ENCODE results near the gene ASTN2.

Gene ASTN2

GRCh38 chr9:117239428-117239827 is 175.4 kb downstream of the ASTN2 start:
- DNase-seq, result no peak

GRCh38 chr9:117234103-117234502 is 180.8 kb downstream of the ASTN2 start:
- DNase-seq, result no peak

- DNase-seq, result no peak
These were observed 181.8 kb downstream of the ASTN2 start for GRCh38 chr9:117233016-117233415.

DNA sequence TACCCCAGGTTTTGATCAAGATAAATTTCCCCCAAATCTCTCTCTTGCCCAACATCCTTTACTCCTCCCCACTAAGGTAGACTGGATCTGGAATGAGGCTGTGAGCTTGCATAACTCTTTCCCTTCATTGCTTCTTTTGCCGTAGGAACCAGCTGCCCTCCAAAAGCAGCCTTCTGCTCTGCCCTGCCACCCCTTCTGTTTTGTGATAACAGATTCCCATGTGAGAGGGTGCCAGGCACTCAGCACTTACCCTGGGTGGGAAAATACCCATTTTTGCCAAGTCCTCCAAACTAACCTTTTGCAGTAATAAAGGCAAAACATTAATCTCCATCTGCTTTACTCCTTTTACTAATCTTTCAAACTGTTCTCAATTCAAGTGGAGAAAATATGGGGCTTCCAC is 182.6 kb downstream of the ASTN2 start:
- DNase-seq, result no peak

DNA sequence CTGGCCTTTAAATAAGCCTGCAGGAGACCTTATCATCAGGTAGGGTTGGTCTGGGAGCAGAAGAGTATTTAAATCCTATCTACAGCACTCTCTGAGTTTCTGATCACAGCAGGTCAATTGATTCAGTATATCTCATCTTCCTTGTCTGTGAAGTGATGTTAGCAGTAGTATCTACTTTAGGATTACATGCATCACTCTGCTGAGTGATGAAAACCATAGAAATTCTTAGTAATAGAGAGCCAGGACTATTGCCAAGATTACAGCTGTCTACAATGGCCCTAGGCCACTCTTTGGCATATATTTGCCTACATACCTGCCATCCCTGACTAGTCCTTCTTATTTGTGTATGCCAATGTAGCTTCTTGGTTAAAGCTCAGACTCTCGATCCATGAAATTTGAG is 183.8 kb downstream of the ASTN2 start:
- no peak for DNase-seq

DNA sequence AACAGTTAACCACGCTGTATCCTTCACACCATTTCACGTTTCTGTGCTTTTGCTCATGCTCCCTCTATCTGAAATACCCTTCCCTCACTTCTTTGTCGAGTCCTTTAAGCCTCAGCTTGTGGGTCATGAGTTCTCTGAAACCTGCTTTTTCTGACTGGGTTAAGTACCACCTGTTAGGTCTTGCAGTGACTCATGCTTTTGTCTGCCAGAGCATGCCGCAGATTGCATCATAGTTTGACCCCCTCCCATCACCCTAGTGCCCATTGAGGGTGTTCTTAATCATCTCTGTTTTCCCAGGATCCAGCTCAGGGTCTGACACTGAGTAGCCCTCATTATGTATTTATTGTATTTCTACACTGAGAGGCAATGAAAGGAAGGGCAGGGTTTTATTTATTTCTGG is 190.2 kb downstream of the ASTN2 start:
- no peak for DNase-seq

DNA sequence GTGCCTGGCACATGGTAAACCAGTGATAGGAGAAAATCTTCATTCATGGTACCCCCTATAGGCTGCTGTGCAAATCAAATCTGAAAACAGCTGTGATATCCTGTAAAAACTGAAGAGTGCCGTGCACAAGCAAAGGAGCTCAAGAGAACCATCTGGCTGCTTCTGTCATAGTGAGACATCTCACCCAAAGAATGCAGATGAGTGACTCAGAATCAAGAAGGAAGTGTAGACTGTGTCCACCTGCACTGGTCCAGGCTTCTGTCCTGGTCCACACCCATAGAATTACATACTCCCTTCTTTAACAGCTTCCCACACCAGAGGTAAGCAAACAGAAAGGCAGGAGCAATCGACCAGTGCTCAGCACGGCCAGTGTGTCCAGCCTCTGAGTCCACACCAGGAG is 195.9 kb downstream of the ASTN2 start:
- no peak for DNase-seq

- no peak for DNase-seq
These were observed 200.4 kb downstream of the ASTN2 start for GRCh38 chr9:117214416-117214815.

GRCh38 chr9:117211280-117211679 is 203.6 kb downstream of the ASTN2 start:
- no peak for DNase-seq

DNA sequence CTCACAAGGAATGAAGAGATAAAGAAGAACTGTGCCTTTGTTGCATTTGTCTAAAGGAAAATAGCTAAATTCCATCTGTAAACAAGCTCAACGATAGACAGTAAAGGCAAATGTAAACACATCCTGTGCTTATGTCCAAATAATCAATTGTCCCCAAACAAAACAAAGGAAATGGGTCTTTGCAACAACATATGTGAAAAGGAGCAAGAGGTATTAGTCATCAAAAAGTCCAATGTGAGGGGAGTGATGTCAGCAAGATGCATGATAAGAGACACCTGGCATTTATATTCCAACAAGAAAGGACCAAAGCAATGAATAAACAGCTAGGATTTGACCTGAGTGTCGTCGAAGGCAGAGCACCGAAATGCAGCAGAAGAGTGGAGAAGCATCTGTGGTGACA is 209.1 kb downstream of the ASTN2 start:
- DNase-seq, result no peak

DNA sequence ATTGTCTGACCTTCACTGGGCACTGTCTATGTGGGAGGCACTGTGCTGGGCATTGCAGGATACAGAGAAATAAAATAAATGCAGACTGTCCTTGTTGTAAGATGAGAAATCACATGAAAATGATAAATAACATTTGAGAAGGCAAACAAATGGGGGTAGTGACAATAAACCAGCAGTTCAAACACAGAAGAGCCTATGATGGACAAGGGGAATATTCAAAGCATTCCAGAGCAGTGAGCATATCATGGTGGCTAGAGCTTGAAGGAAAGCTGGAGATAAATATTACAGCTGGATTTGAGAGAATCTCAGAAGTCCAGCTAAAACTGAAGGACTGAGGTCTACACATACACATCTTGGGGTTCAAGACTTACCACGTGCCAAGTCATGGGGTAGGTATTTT is 209.9 kb downstream of the ASTN2 start:
- no peak for DNase-seq

DNA sequence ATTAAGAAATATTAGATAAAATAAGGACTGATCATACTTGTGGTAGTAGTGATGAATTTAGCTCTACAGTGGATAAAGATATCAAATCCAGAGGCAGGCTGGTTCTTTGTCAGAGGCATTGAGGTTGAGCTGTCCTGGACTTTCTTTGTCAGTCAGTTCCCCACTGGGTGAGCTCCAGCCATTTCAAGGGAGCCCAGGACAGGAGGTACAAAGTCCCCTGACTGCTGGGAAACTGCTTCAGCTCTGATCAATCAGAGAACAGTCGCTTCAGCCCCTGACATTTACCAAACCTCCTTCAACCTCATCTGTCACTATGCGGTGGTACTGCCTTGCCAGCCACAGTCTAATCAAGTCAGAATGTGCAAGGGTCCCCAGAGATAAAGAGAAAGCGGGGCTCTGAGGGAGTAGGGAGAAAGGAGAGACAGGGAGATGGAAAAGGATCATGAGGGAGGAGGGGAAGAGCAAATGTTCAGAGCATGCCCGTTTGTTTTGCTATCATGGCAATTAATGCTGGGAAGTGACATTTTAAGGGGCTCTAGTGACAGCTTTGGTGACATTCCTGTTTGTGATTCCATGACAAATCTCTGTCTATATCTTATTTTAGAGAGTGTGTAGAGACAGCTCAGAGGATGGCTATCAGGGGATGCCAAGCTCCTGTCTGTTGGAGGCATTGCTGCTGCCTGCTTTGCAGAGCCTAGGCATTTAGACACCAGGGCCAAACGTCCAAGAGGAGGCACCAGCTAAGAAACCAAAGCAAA is 223.2 kb downstream of the ASTN2 start:
- no peak for DNase-seq

GRCh38 chr9:117189121-117189520 is 225.7 kb downstream of the ASTN2 start:
- no peak for DNase-seq

DNA sequence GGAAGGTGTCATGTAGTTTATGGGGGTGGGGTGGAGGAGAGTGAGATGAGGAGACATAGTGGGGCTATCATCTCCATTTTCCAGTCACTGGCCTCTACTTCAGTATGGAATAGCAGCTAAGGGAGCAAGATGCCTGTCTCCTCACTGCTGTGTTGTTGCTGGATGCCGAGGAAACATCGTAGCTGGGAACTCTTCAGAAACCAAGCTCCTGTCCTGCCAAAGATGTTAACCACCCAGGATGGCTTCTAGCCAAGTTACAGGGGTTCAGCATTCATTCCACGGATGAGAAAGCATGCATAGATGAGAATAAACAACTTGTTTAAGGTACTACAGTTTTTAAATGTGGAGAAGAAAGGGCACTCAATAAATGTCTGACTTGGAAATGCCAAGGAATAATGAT is 226.5 kb downstream of the ASTN2 start:
- no peak for DNase-seq

DNA sequence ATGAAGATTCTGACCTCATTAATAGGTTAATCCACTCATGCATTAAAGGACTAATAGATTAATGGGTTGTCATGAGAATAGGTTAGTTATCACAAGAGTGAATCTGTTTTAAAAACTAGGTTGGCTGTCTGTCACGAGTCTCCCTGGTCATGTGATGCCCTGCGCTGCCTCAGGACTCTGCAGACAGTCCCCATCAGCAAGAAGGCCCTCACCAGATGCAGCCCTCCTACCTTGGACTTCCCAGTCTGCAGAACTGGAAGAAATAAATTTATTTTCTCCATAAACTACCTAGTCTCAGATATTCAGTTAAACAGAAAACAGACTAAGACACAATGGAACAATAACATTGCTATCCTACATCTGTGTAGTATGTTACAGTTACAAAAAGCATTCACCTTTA is 227.4 kb downstream of the ASTN2 start:
- no peak for DNase-seq

GRCh38 chr9:117184173-117184572 is 230.7 kb downstream of the ASTN2 start:
- no peak for DNase-seq

DNA sequence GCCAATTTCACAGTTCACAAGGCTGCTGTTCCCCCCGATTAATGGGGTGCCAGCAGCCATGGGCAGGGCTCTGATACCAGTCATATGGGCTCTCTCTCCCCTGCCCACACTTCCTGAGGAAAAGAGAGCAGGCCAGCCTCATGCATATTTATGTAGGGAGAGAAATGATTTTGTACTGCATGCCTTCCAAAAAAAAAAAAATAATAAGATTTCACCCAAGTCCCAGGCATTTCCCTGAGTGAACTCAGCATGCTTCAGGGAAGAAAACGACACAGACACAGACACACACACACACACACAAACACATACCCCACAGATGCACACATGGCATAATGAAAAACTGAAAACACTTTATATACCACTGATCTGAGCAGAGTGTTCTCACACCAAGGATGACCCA is 232.8 kb downstream of the ASTN2 start:
- no peak for DNase-seq

GRCh38 chr9:117180896-117181445 is 233.9 kb downstream of the ASTN2 start:
- no peak for DNase-seq

DNA sequence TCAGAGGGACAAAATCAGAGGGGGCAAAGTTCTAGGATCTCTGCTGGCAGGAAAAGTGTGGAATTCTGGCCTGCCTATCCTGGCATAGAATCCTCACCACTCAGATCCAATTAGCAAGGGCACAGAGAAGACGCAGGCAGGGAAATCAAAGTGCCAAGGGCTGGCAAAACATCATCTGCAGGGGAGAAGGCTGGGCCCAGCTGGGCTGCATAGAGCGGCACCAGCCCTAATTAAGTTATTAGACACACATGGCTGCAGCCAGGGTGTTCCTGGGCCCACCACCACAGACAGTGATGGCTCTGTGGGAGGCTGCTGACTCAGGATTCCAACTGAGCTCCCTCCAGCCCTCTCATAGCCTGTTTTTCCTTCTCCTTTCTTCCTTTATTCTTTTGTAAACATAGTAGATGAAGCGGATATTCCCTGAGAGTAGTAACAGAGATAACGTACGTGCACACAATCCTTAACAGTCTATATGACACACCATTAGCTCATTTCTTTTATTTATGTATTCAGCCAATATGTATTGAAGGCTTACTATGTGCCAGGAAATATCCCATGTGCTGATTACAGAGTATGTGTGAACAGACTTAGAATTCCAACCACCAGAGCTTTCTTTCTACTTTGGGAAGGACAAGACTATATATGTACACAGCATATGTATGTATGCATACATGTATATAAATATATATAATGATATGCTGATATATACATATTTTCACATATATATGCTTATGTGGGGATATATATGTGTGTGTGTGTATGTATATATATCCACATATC is 236.1 kb downstream of the ASTN2 start:
- no peak for DNase-seq

DNA sequence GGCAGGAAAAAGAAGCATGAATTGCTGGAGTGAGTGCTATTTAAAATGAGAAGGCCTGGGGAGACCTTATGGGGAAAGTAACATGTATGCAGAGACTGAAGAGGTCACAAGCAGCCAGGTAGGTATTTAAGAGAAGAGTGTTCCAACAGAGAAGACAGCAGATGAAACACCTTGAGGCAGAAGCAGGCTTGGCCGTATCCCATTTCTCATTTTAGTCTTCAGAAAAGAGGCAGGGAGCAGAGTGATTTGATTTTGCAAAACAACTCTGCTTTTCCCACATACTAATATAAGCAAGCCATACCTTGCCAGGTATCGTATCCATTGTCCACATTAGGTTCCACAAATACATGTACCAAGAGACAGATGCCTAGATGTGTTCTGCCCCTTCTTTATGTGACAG is 244.3 kb downstream of the ASTN2 start:
- no peak for DNase-seq

- no peak for DNase-seq
These were observed 245.7 kb downstream of the ASTN2 start for GRCh38 chr9:117169089-117169621.

DNA sequence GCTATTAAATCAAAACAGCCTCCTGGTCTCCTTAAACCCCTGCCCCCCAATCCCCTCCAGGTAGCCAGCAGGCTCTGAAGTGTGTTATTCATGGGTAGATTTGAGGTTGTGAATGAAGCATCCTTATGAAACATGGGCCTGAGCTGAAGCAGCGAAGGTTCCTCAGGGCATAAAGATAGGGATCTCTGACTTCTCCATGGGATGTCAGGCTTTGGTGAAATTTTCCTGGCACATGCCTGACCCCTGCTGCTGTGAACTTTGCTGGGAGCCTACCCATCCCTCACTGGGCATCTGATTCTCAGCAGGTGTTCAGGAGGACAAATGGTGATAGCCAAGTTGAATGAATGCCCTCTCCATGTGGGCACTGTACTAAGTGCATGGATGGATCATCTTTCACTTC is 250.3 kb downstream of the ASTN2 start:
- DNase-seq, result no peak

DNA sequence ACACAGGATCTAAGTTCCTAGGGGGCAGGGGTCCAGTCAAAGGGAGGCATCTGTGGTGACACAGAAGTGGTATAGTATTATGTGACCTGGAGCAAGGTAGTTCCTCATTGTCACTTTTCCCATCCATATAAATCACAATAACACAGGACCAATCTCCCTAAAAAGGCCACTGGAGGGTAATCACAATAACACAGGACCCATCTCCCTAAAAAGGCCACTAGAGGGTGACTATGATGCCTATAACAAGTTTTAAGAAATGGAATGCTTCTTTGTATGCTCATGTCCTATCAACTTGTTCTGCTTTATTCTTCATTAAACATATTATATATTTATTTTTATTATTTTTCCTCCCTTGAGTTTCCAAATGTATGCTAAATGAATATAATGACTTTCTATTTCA is 254.6 kb downstream of the ASTN2 start:
- no peak for DNase-seq
